Liver (tissue), 3 donors: ENCODE results near the gene PLAC1.

ENCODE experiments used
- CTCF ChIP-seq: fragments of 150-350 bp; IDR thresholded peaks from 2 replicates; pipeline ENCODE4 v1.5.1; 2017; ENCODE audit warnings: improper control_type of control experiment, low read depth, low read length; ENCODE audit not compliant: missing input control
- MAX ChIP-seq: IDR thresholded peaks from 2 replicates; pipeline ENCODE4 v1.6.1; 2016; ENCODE audit warnings: antibody characterized with exemption
- NR2F2 ChIP-seq: IDR thresholded peaks from 2 replicates; pipeline ENCODE4 v1.6.1; 2016; ENCODE audit warnings: antibody characterized with exemption
- RAD21 ChIP-seq, 2 donors: IDR thresholded peaks; 2 replicates each; pipeline ENCODE4 v1.6.1; 2016; ENCODE audit warnings: antibody characterized with exemption in 2 of 2, mild to moderate bottlenecking in 2 of 2
- TAF1 ChIP-seq: conservative IDR thresholded peaks from 2 replicates; pipeline ENCODE4 v1.6.1; 2016; ENCODE audit warnings: antibody characterized with exemption, mild to moderate bottlenecking
- TF ChIP-seq, protein P1 (sequence below): IDR thresholded peaks from 2 replicates; pipeline ENCODE4 v1.6.1; 2016; ENCODE audit warnings: antibody characterized with exemption, mild to moderate bottlenecking
- donor health status: healthy.
- donor health status: healthy.

DNA sequence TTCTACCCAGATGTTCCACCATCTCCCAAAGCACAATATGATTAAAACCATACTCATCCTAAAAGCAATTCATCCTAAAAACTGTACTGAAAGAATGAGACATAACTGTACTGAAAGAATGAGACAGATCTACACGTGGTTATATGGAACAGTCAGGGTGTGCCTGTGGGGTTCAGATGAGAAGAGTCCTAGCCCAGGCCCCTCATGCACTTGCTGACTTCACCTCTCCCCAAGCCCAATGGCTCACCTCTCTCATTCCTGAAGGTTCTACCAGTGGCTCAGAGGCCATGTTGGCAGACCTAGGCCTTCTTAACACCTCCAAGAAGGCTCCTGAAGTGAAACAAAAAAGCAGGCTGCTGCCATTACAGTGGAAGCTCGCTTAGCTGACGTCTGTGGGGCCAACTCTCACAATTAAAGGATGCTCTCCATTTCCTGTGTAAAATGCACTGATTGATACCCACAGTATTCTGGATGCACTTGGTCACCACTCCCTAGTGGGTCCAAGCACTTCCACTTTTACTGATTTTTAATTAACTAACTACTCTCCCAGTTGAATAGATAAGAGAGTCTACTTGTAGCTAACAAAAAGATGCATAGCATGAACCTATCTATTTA lies 3.8 kb downstream of the PLAC1 start:
- no peak for TF ChIP-seq CTCF
- TF ChIP-seq MAX = no peak
- no peak for TF ChIP-seq NR2F2
- TF ChIP-seq TAF1 = no peak
- no peak for TF ChIP-seq RAD21 (IDR thresholded peaks at IDR 0.05)
- TF ChIP-seq, protein P1, sequence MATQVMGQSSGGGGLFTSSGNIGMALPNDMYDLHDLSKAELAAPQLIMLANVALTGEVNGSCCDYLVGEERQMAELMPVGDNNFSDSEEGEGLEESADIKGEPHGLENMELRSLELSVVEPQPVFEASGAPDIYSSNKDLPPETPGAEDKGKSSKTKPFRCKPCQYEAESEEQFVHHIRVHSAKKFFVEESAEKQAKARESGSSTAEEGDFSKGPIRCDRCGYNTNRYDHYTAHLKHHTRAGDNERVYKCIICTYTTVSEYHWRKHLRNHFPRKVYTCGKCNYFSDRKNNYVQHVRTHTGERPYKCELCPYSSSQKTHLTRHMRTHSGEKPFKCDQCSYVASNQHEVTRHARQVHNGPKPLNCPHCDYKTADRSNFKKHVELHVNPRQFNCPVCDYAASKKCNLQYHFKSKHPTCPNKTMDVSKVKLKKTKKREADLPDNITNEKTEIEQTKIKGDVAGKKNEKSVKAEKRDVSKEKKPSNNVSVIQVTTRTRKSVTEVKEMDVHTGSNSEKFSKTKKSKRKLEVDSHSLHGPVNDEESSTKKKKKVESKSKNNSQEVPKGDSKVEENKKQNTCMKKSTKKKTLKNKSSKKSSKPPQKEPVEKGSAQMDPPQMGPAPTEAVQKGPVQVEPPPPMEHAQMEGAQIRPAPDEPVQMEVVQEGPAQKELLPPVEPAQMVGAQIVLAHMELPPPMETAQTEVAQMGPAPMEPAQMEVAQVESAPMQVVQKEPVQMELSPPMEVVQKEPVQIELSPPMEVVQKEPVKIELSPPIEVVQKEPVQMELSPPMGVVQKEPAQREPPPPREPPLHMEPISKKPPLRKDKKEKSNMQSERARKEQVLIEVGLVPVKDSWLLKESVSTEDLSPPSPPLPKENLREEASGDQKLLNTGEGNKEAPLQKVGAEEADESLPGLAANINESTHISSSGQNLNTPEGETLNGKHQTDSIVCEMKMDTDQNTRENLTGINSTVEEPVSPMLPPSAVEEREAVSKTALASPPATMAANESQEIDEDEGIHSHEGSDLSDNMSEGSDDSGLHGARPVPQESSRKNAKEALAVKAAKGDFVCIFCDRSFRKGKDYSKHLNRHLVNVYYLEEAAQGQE = no peak
